ENCODE data around the gene TMEM139. TPM values are rescaled to one million over a fixed set of nuclear protein-coding genes. Genes with fewer than 3 reads are reported as not detected.
A peak's percentile ranks its signal among the peaks of the same experiment; 100 is the strongest.

The TMEM139 gene
- total RNA-seq, 1 experiment from 2014 or later: 48.4 TPM

- no peak for TF ChIP-seq CTCF (IDR thresholded peaks at IDR 0.05; ENCODE audit: unreplicated experiment)
- intact Hi-C loops (cut with micrococcal nuclease; ENCODE audit: unreplicated experiment): no loop called here
- CTCF ChIA-PET: interaction anchor here (0.7 kb wide), 1 partner anchor 11 kb away, joined by 3 read pairs; no protein-coding TSS in a partner anchor
- H3K36me3 Mint-ChIP-seq (ENCODE audit: insufficient read depth, unreplicated experiment): peaks cover 56% of the 10 kb centered on the region
- peaks cover 3% of the 10 kb centered on the region for H3K9me3 Mint-ChIP-seq (ENCODE audit: low read depth, unreplicated experiment)
- no peaks in the 10 kb centered on the region for H3K27me3 Mint-ChIP-seq (ENCODE audit: unreplicated experiment)
- H3K4me1 Mint-ChIP-seq (ENCODE audit: low read depth, unreplicated experiment): peaks cover 46% of the 10 kb centered on the region
- H3K27ac Mint-ChIP-seq (ENCODE audit: unreplicated experiment): peak overlapping the region; percentile 64
- peak; percentile 83 for DNase-seq
- peak overlapping the region; percentile 85 for H3K4me3 Mint-ChIP-seq (ENCODE audit: low read depth, unreplicated experiment)
- BruUV-seq (replicated peaks): no TSS peak
Measured at GRCh38 chr7:143285470-143285778, 666 bp downstream of the TMEM139 start.

GRCh38 chr7:143285806-143286521 lies 1.2 kb downstream of the TMEM139 start:
- H3K9me3 Mint-ChIP-seq (ENCODE audit: low read depth, unreplicated experiment): peaks cover 3% of the 10 kb centered on the region
- no peak for DNase-seq
- no peak for TF ChIP-seq CTCF (IDR thresholded peaks at IDR 0.05; ENCODE audit: unreplicated experiment)
- peaks cover 43% of the 10 kb centered on the region for H3K4me1 Mint-ChIP-seq (ENCODE audit: low read depth, unreplicated experiment)
- H3K27me3 Mint-ChIP-seq (ENCODE audit: unreplicated experiment): no peaks in the 10 kb centered on the region
- H3K36me3 Mint-ChIP-seq (ENCODE audit: insufficient read depth, unreplicated experiment): peaks cover 56% of the 10 kb centered on the region
- peak overlapping the region; percentile 64 for H3K27ac Mint-ChIP-seq (ENCODE audit: unreplicated experiment)
- H3K4me3 Mint-ChIP-seq (ENCODE audit: low read depth, unreplicated experiment): peak overlapping the region; percentile 85
- no TSS peak for BruUV-seq (replicated peaks)
- CTCF ChIA-PET: interaction anchor here (0.7 kb wide), 2 partner anchors 10 to 31 kb away, joined by 3 to 10 read pairs; no protein-coding TSS in a partner anchor
- intact Hi-C loops (cut with micrococcal nuclease; ENCODE audit: unreplicated experiment): no loop called here

- no peak overlapping the region for H3K4me3 Mint-ChIP-seq (ENCODE audit: low read depth, unreplicated experiment)
- H3K36me3 Mint-ChIP-seq (ENCODE audit: insufficient read depth, unreplicated experiment): peaks cover 59% of the 10 kb centered on the region
Measured at GRCh38 chr7:143286522-143286890, 1.7 kb downstream of the TMEM139 start.

GRCh38 chr7:143287339-143287934 lies 2.7 kb downstream of the TMEM139 start:
- peak overlapping the region; percentile 89 for H3K4me3 Mint-ChIP-seq (ENCODE audit: low read depth, unreplicated experiment)
- BruUV-seq (replicated peaks): no TSS peak
- H3K27me3 Mint-ChIP-seq (ENCODE audit: unreplicated experiment): no peaks in the 10 kb centered on the region
- DNase-seq: no peak
- H3K9me3 Mint-ChIP-seq (ENCODE audit: low read depth, unreplicated experiment): peaks cover 3% of the 10 kb centered on the region
- peaks cover 43% of the 10 kb centered on the region for H3K4me1 Mint-ChIP-seq (ENCODE audit: low read depth, unreplicated experiment)
- peaks cover 68% of the 10 kb centered on the region for H3K36me3 Mint-ChIP-seq (ENCODE audit: insufficient read depth, unreplicated experiment)
- peak overlapping the region; percentile 79 for H3K27ac Mint-ChIP-seq (ENCODE audit: unreplicated experiment)
- TF ChIP-seq CTCF (IDR thresholded peaks at IDR 0.05; ENCODE audit: unreplicated experiment): no peak
- intact Hi-C loops (cut with micrococcal nuclease; ENCODE audit: unreplicated experiment): no loop called here
- CTCF ChIA-PET: interaction anchor here (0.5 to 1.2 kb wide), 5 partner anchors 8 to 504 kb away, joined by 3 to 7 read pairs (median 5); no protein-coding TSS in a partner anchor

More at GRCh38 chr7:143286522-143286890, 1.7 kb downstream of the TMEM139 start:
- no peak overlapping the region for H3K27ac Mint-ChIP-seq (ENCODE audit: unreplicated experiment)
- H3K27me3 Mint-ChIP-seq (ENCODE audit: unreplicated experiment): no peaks in the 10 kb centered on the region
- no peak for TF ChIP-seq CTCF (IDR thresholded peaks at IDR 0.05; ENCODE audit: unreplicated experiment)
- peaks cover 3% of the 10 kb centered on the region for H3K9me3 Mint-ChIP-seq (ENCODE audit: low read depth, unreplicated experiment)
- no TSS peak for BruUV-seq (replicated peaks)
- no peak for DNase-seq
- intact Hi-C loops (cut with micrococcal nuclease; ENCODE audit: unreplicated experiment): no loop called here
- CTCF ChIA-PET: interaction anchor here (0.7 kb wide), 1 partner anchor 32 kb away, joined by 10 read pairs; no protein-coding TSS in a partner anchor
- H3K4me1 Mint-ChIP-seq (ENCODE audit: low read depth, unreplicated experiment): peaks cover 43% of the 10 kb centered on the region
